Medulla oblongata (tissue), 1 donor: Measurements from ENCODE around the gene CPNE6.
A peak's percentile ranks its signal among the peaks of the same experiment; 100 is the strongest.
"Not testable (repeated sequence)": the region's sequence is repeated elsewhere in the genome, so short reads cannot be mapped to it uniquely, and the experiment has no call there.

Experiments used
- DNase-seq: peaks from one replicate; pipeline ENCODE4 v3.0.0-alpha.2; 2015; ENCODE audit errors: extremely low spot score

CPNE6 gene

GRCh38 chr14:24071144-24071697, at the start of gene CPNE6:
Gene CPNE6, plus strand, starts transcription at chr14:24071562. Its CDS starts 1,375 bp downstream, at chr14:24072937.
- DNase-seq: no peak

GRCh38 chr14:24024939-24025418, 46.4 kb upstream of the CPNE6 start:
- DNase-seq: not testable (repeated sequence)

GRCh38 chr14:24029687-24030086, 41.7 kb upstream of the CPNE6 start:
- not testable (repeated sequence) for DNase-seq

- not testable (repeated sequence) for DNase-seq
Measured at GRCh38 chr14:24031331-24031730, 40.0 kb upstream of the CPNE6 start.

GRCh38 chr14:24032727-24033418, 38.5 kb upstream of the CPNE6 start:
- DNase-seq: no peak

- DNase-seq: not testable (repeated sequence)
Measured at GRCh38 chr14:24035769-24036168, 35.6 kb upstream of the CPNE6 start.

GRCh38 chr14:24036169-24036962, 35.0 kb upstream of the CPNE6 start:
- peak; percentile 85 for DNase-seq

- not testable (repeated sequence) for DNase-seq
Measured at GRCh38 chr14:24036963-24037657, 34.3 kb upstream of the CPNE6 start.

GRCh38 chr14:24037658-24038037, 33.7 kb upstream of the CPNE6 start:
- DNase-seq: no peak

- no peak for DNase-seq
Measured at GRCh38 chr14:24038686-24039085, 32.7 kb upstream of the CPNE6 start.

GRCh38 chr14:24040692-24041091, 30.7 kb upstream of the CPNE6 start:
- no peak for DNase-seq

- no peak for DNase-seq
Measured at GRCh38 chr14:24042746-24043145, 28.6 kb upstream of the CPNE6 start.

GRCh38 chr14:24049002-24049401, 22.4 kb upstream of the CPNE6 start:
- DNase-seq: not testable (repeated sequence)

- not testable (repeated sequence) for DNase-seq
Measured at GRCh38 chr14:24050753-24051152, 20.6 kb upstream of the CPNE6 start.

GRCh38 chr14:24051176-24051788, 20.1 kb upstream of the CPNE6 start:
- DNase-seq: peak; percentile 31

- peak; percentile 88 for DNase-seq
Measured at GRCh38 chr14:24051789-24052655, 19.3 kb upstream of the CPNE6 start, which contains the start of gene CARMIL3. Gene CARMIL3, plus strand, starts transcription at chr14:24052009. Its CDS starts 145 bp downstream, at chr14:24052154.

GRCh38 chr14:24052656-24053547, 18.5 kb upstream of the CPNE6 start:
- no peak for DNase-seq

- peak; percentile 22 for DNase-seq
Measured at GRCh38 chr14:24053548-24054323, 17.6 kb upstream of the CPNE6 start.

- DNase-seq: no peak
Measured at GRCh38 chr14:24054324-24054641, 17.1 kb upstream of the CPNE6 start.
